GM23338 (cell line): ENCODE results near the gene HLA-DPB1. TPM values are rescaled to one million over a fixed set of nuclear protein-coding genes. Genes with fewer than 3 reads are reported as not detected.

Source experiments
- ATAC-seq: fragments of 200-7000 bp; cut with Tn5 transposase; 3 replicates; pipeline ENCODE4 v1.9.1; 2020
- DNase-seq: peaks from one replicate; pipeline ENCODE4 v3.0.0-alpha.2; 2015; ENCODE audit warnings: low spot score
- H2AFZ ChIP-seq: fragments of 200-600 bp; sonication (generic); 2 replicates; pipeline ENCODE4 v1.8.0; 2016; ENCODE audit warnings: antibody characterized with exemption, mild to moderate bottlenecking, moderate library complexity
- H3F3A ChIP-seq: fragments of 200-600 bp; sonication (generic); replicated peaks from 2 replicates; pipeline ENCODE4 v1.8.0; 2017; ENCODE audit warnings: antibody characterized with exemption, mixed run types, low read depth
- H3K27ac ChIP-seq: fragments of 200-600 bp; sonication (generic); 2 replicates; pipeline ENCODE4 v1.6.1; 2016; ENCODE audit warnings: low read depth
- H3K27me3 ChIP-seq: fragments of 200-600 bp; sonication (generic); 2 replicates; pipeline ENCODE4 v1.8.0; 2016; ENCODE audit warnings: mild to moderate bottlenecking, mixed run types, moderate library complexity; ENCODE audit not compliant: insufficient read depth
- H3K36me3 ChIP-seq: fragments of 200-600 bp; sonication (generic); 2 replicates; pipeline ENCODE4 v1.8.0; 2016; ENCODE audit warnings: mild to moderate bottlenecking; ENCODE audit not compliant: insufficient read depth
- H3K4me1 ChIP-seq: fragments of 200-600 bp; sonication (generic); 2 replicates; pipeline ENCODE4 v1.8.0; 2016; ENCODE audit warnings: mild to moderate bottlenecking, moderate library complexity; ENCODE audit not compliant: insufficient read depth
- H3K4me2 ChIP-seq: fragments of 200-600 bp; sonication (generic); 2 replicates; pipeline ENCODE4 v1.7.1; 2017; ENCODE audit warnings: mixed run types
- H3K4me3 ChIP-seq: fragments of 200-600 bp; sonication (generic); 2 replicates; pipeline ENCODE4 v1.6.1; 2016; ENCODE audit warnings: mixed run types
- H3K79me2 ChIP-seq: fragments of 200-600 bp; sonication (generic); replicated peaks from 2 replicates; pipeline ENCODE4 v1.8.0; 2017; ENCODE audit warnings: mild to moderate bottlenecking; ENCODE audit not compliant: insufficient read depth
- H3K9me2 ChIP-seq: fragments of 200-600 bp; sonication (generic); 2 replicates; pipeline ENCODE4 v1.8.0; 2017; ENCODE audit not compliant: insufficient read depth
- H4K20me1 ChIP-seq: fragments of 200-600 bp; sonication (generic); replicated peaks from 2 replicates; pipeline ENCODE4 v1.8.0; 2017; ENCODE audit warnings: mild to moderate bottlenecking; ENCODE audit not compliant: insufficient read depth
- H3K27ac Mint-ChIP-seq: 2 replicates; pipeline ENCODE4 v1.8.0; 2020; ENCODE audit warnings: inconsistent platforms, mild to moderate bottlenecking, moderate library complexity, mixed read lengths
- H3K27me3 Mint-ChIP-seq: 3 replicates; pipeline ENCODE4 v1.8.0; 2022; ENCODE audit warnings: low read depth, mild to moderate bottlenecking, moderate library complexity, mixed read lengths, inconsistent platforms; ENCODE audit not compliant: insufficient read depth, poor library complexity
- H3K36me3 Mint-ChIP-seq: 3 replicates; pipeline ENCODE4 v1.8.0; 2021; ENCODE audit warnings: low read depth, mild to moderate bottlenecking, inconsistent platforms, moderate library complexity, mixed read lengths
- H3K4me1 Mint-ChIP-seq: 3 replicates; pipeline ENCODE4 v1.8.0; 2020; ENCODE audit warnings: mild to moderate bottlenecking, inconsistent platforms, mixed read lengths
- H3K4me3 Mint-ChIP-seq: 3 replicates; pipeline ENCODE4 v1.8.0; 2021; ENCODE audit warnings: moderate library complexity, mild to moderate bottlenecking, inconsistent platforms, mixed read lengths
- H3K9me3 Mint-ChIP-seq: 3 replicates; pipeline ENCODE4 v1.8.0; 2020; ENCODE audit warnings: moderate library complexity, mild to moderate bottlenecking, inconsistent platforms, mixed read lengths
- CTCF ChIP-seq, 2 experiments: fragments of 200-600 bp in 1 of 2; sonication (generic) in 1 of 2; conservative IDR thresholded peaks; 2 replicates each; pipeline versions ENCODE4 v1.5.1 to v1.6.1; 2016 to 2017; ENCODE audit warnings: antibody characterized with exemption in 2 of 2, low read depth in 2 of 2, mild to moderate bottlenecking in 2 of 2, moderate library complexity in 1 of 2
- ETS1 ChIP-seq: IDR thresholded peaks from 2 replicates; pipeline ENCODE4 v1.6.1; 2016; ENCODE audit warnings: antibody characterized with exemption
- EZH2 ChIP-seq: fragments of 200-600 bp; sonication (generic); IDR thresholded peaks from one replicate; pipeline ENCODE4 v1.8.0; 2017; ENCODE audit warnings: antibody characterized with exemption, mild to moderate bottlenecking, low read depth; ENCODE audit not compliant: unreplicated experiment
- NANOG ChIP-seq: IDR thresholded peaks from 2 replicates; pipeline ENCODE4 v1.6.1; 2016; ENCODE audit warnings: antibody characterized with exemption, borderline replicate concordance
- POLR2AphosphoS5 ChIP-seq: IDR thresholded peaks from 2 replicates; pipeline ENCODE4 v1.6.1; 2016; ENCODE audit warnings: antibody characterized with exemption, low read depth
- STAT1 ChIP-seq: IDR thresholded peaks from one replicate; pipeline ENCODE4 v1.6.1; 2016; ENCODE audit warnings: antibody characterized with exemption; ENCODE audit not compliant: unreplicated experiment
- ZNF114 ChIP-seq: fragments of 250-450 bp; sonication (Bioruptor Pico); IDR thresholded peaks from 2 replicates; pipeline ENCODE4 v1.5.0; 2020; ENCODE audit warnings: mild to moderate bottlenecking, moderate library complexity
- ZNF331 ChIP-seq: fragments of 250-450 bp; sonication (Bioruptor Pico); IDR thresholded peaks from 2 replicates; pipeline ENCODE4 v1.5.0; 2020; ENCODE audit warnings: low read depth, mild to moderate bottlenecking, moderate library complexity
- polyA plus RNA-seq: library from polyadenylated mRNA; unstranded; fragments of >200 nt; fragmentation: Nextera tagmentation; extraction: Ambion mirVana; gene quantifications from 2 replicates; pipeline ENCODE4 v1.2.1, GENCODE V29; 2016
- total RNA-seq: library from RNA; depleted of rRNA; stranded (reverse); fragments of >200 nt; shearing (Covaris generic); gene quantifications from 2 replicates; pipeline ENCODE4 v1.2.3, GENCODE V29; 2014

HLA-DPB1 gene
- total and polyA plus RNA-seq, 2 experiments from 2014 or later = 22.0 to 37.6 TPM

- peak overlapping the region; percentile 58 for H3K27ac Mint-ChIP-seq
Measured at GRCh38 chr6:33080127-33081089, 4.6 kb downstream of the HLA-DPB1 start.

GRCh38 chr6:33081098-33081824, 5.5 kb downstream of the HLA-DPB1 start:
- Histone ChIP-seq H3K9me2 (peaks cover 8% of the 10 kb centered on the region; the same call in 1 of the 2 replicates), H3K79me2 (no peaks in the 10 kb centered on the region), H3K4me1 (peaks cover 4% of the 10 kb centered on the region; the same call in 1 of the 2 replicates), H3K27ac (no peak overlapping the region), H3K4me3 (peak overlapping the region; percentile 58), H3K27me3 (peaks cover 5% of the 10 kb centered on the region), H3F3A (0 out of 2 replicates have a peak, but pooled peaks cover 3% of the 10 kb centered on the region), H4K20me1 (no peaks in the 10 kb centered on the region), H2AFZ (peak overlapping the region; percentile 83), H3K4me2 (peak overlapping the region; percentile 77), H3K36me3 (no peaks in the 10 kb centered on the region)
- Mint-ChIP-seq H3K4me1 (peaks cover 38% of the 10 kb centered on the region), H3K27ac (no peak overlapping the region), H3K9me3 (no peaks in the 10 kb centered on the region; the same call in 2 of the 3 replicates), H3K4me3 (peak overlapping the region; percentile 86), H3K27me3 (peaks cover 14% of the 10 kb centered on the region), H3K36me3 (peaks cover 22% of the 10 kb centered on the region)
- DNase-seq (peak; percentile 21), ATAC-seq (no peak)
- TF ChIP-seq ZNF331 (CRISPR knock-in tag) (no peak), EZH2 (no peak), STAT1 (no peak), ZNF114 (CRISPR knock-in tag) (no peak), ETS1 (no peak), NANOG (no peak)

More at GRCh38 chr6:33080127-33081089, 4.6 kb downstream of the HLA-DPB1 start:
- no peak for TF ChIP-seq CTCF (conservative IDR thresholded peaks at IDR 0.05; ENCODE audit: low read depth in 2 of 2)
- TF ChIP-seq POLR2AphosphoS5 = peak; percentile 69
- Histone ChIP-seq H2AFZ (peak overlapping the region; percentile 83), H3K4me2 (peak overlapping the region; percentile 77), H3K4me1 (peaks cover 4% of the 10 kb centered on the region; the same call in 1 of the 2 replicates), H3K27ac (peak overlapping the region; percentile 88; the same call in 1 of the 2 replicates), H3K9me2 (peaks cover 8% of the 10 kb centered on the region; the same call in 1 of the 2 replicates), H4K20me1 (no peaks in the 10 kb centered on the region), H3K36me3 (no peaks in the 10 kb centered on the region), H3K4me3 (peak overlapping the region; percentile 58), H3K27me3 (peaks cover 5% of the 10 kb centered on the region), H3K79me2 (no peaks in the 10 kb centered on the region), H3F3A (0 out of 2 replicates have a peak, but pooled peaks cover 3% of the 10 kb centered on the region)
- peak overlapping the region; percentile 86 for H3K4me3 Mint-ChIP-seq
- no peaks in the 10 kb centered on the region; the same call in 2 of the 3 replicates for H3K9me3 Mint-ChIP-seq
- DNase-seq (peak; percentile 88), ATAC-seq (peak; percentile 86)
- H3K36me3 Mint-ChIP-seq = peaks cover 14% of the 10 kb centered on the region
- peaks cover 30% of the 10 kb centered on the region for H3K4me1 Mint-ChIP-seq
- H3K27me3 Mint-ChIP-seq = peaks cover 13% of the 10 kb centered on the region
